ENCODE measurements around the gene PSMB5. TPM values are rescaled to one million over a fixed set of nuclear protein-coding genes. Genes with fewer than 3 reads are reported as not detected.
A peak's percentile ranks its signal among the peaks of the same experiment; 100 is the strongest.

The PSMB5 gene
- total and polyA plus RNA-seq, 9 of the 15 experiments (the other 6 are each of a cell fraction or from before 2014, with no cell fraction given): 198 to 1,870 (median 269) TPM

DNA sequence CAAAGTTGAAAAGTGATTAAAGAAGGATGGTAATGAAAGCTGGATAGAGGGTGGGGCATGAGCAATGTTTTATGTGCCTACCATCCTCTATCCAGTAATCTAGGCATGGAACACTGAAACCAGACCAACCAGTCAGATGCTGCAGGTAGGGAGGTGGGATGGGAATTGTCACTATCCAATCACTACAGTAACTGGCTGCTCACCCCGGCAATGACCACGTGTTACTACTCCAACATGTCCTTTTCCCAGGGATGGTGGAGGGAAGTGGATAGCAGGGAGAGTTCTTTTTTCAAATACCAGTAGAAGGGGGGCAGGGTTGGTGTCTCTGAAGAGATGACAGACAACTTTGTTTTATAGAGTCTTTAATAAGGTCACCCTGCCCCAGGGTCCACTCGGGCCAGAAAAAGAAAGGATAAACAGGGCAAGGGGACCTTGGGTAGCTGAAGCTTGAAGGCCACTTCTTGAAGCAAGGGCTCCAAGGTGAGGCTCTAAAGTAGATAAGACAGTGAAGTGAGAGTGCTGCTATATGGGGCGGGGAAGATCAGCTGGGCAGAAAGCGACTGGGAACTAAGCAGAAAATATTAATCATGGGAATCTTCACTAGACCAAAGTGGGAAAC lies 37.3 kb upstream of the PSMB5 start (continued):
- TF ChIP-seq ZNF644 (tag; IDR thresholded peaks at IDR 0.05; ENCODE audit: low read depth) (0 out of 2 replicates have a peak, but pooled peaks have one; percentile 25), ZNF280A (IDR thresholded peaks at IDR 0.05; ENCODE audit: low read depth, partially characterized antibody) (no peak), PPARD (CRISPR knock-in tag; IDR thresholded peaks at IDR 0.05) (no peak), ZHX1 (conservative IDR thresholded peaks at IDR 0.05; ENCODE audit: low read length) (no peak), YY1 (IDR thresholded peaks at IDR 0.05; ENCODE audit: borderline replicate concordance in 1 of 3, control insufficient read depth in 1 of 3, extremely low read depth in 1 of 3, insufficient read depth in 3 of 3, insufficient read length in 1 of 3, insufficient replicate concordance in 2 of 3, low read depth in 1 of 3, low read length in 2 of 3) (no peak), THRAP3 (IDR thresholded peaks at IDR 0.05; ENCODE audit: borderline replicate concordance) (no peak), ZNF134 (CRISPR knock-in tag; conservative IDR thresholded peaks at IDR 0.05) (no peak), ZBTB34 (CRISPR knock-in tag; IDR thresholded peaks at IDR 0.05) (no peak), CHAMP1 (IDR thresholded peaks at IDR 0.05) (no peak)
- TF ChIP-seq, protein P1, sequence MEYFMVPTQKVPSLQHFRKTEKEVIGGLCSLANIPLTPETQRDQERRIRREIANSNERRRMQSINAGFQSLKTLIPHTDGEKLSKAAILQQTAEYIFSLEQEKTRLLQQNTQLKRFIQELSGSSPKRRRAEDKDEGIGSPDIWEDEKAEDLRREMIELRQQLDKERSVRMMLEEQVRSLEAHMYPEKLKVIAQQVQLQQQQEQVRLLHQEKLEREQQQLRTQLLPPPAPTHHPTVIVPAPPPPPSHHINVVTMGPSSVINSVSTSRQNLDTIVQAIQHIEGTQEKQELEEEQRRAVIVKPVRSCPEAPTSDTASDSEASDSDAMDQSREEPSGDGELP (CRISPR knock-in tag; IDR thresholded peaks at IDR 0.05; ENCODE audit: borderline replicate concordance): no peak
- TF ChIP-seq, protein P2, sequence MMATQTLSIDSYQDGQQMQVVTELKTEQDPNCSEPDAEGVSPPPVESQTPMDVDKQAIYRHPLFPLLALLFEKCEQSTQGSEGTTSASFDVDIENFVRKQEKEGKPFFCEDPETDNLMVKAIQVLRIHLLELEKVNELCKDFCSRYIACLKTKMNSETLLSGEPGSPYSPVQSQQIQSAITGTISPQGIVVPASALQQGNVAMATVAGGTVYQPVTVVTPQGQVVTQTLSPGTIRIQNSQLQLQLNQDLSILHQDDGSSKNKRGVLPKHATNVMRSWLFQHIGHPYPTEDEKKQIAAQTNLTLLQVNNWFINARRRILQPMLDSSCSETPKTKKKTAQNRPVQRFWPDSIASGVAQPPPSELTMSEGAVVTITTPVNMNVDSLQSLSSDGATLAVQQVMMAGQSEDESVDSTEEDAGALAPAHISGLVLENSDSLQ (IDR thresholded peaks at IDR 0.05): no peak
- TF ChIP-seq, protein P3, sequence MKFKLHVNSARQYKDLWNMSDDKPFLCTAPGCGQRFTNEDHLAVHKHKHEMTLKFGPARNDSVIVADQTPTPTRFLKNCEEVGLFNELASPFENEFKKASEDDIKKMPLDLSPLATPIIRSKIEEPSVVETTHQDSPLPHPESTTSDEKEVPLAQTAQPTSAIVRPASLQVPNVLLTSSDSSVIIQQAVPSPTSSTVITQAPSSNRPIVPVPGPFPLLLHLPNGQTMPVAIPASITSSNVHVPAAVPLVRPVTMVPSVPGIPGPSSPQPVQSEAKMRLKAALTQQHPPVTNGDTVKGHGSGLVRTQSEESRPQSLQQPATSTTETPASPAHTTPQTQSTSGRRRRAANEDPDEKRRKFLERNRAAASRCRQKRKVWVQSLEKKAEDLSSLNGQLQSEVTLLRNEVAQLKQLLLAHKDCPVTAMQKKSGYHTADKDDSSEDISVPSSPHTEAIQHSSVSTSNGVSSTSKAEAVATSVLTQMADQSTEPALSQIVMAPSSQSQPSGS (CRISPR knock-in tag; IDR thresholded peaks at IDR 0.05): no peak
